Ishikawa (cell line): ENCODE data around the gene PSMA4.

Source experiments
- CEBPB ChIP-seq: IDR thresholded peaks from 2 replicates; pipeline ENCODE4 v1.6.1; 2012
- CREB1 ChIP-seq: IDR thresholded peaks from 2 replicates; pipeline ENCODE4 v1.6.1; 2012; ENCODE audit warnings: low read depth
- EGR1 ChIP-seq: IDR thresholded peaks from 2 replicates; pipeline ENCODE4 v1.6.1; 2012
- EP300 ChIP-seq: IDR thresholded peaks from 2 replicates; pipeline ENCODE4 v1.6.1; 2012; ENCODE audit warnings: borderline replicate concordance
- FOXM1 ChIP-seq: IDR thresholded peaks from 2 replicates; pipeline ENCODE4 v1.6.1; 2012; ENCODE audit warnings: low read depth, borderline replicate concordance
- NFIC ChIP-seq: IDR thresholded peaks from 2 replicates; pipeline ENCODE4 v1.6.1; 2012
- RAD21 ChIP-seq: IDR thresholded peaks from 2 replicates; pipeline ENCODE4 v1.6.1; 2012; ENCODE audit warnings: low read depth
- TAF1 ChIP-seq: IDR thresholded peaks from 2 replicates; pipeline ENCODE4 v1.6.1; 2012; ENCODE audit warnings: low read depth, mild to moderate bottlenecking
- TCF12 ChIP-seq: IDR thresholded peaks from 2 replicates; pipeline ENCODE4 v1.6.1; 2012; ENCODE audit warnings: low read depth
- TEAD4 ChIP-seq: IDR thresholded peaks from 2 replicates; pipeline ENCODE4 v1.6.1; 2012
- YY1 ChIP-seq: IDR thresholded peaks from 2 replicates; pipeline ENCODE4 v1.6.1; 2012; ENCODE audit warnings: low read depth
- ZBTB7A ChIP-seq: IDR thresholded peaks from 2 replicates; pipeline ENCODE4 v1.6.1; 2012; ENCODE audit warnings: low read depth
- TF ChIP-seq, protein P1 (sequence below): IDR thresholded peaks from 2 replicates; pipeline ENCODE4 v1.6.1; 2012; ENCODE audit warnings: low read depth, mild to moderate bottlenecking
- TF ChIP-seq, protein P2 (sequence below): IDR thresholded peaks from 2 replicates; pipeline ENCODE4 v1.6.1; 2012
- TF ChIP-seq, protein P3 (sequence below): IDR thresholded peaks from 2 replicates; pipeline ENCODE4 v1.6.1; 2012

PSMA4 gene

DNA sequence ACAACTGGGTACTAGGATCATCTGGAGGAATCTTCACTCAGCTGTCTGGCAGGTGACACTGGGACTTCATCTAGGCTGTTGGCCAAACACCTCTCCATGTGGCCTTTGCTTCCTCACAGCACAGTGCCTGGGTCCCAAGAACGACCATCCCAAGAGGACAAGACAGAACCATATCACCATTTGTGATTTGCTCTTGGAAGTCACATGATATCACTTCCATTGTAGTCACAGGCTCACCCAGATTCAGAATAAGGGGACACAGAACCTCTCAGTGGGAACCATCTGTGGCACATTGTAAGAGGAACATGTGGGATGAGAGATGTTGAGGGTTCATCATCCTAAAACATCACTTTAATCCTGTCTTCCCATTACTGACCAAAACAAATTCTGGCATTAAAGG is 1.9 kb upstream of the PSMA4 start:
- TF ChIP-seq FOXM1 (no peak), YY1 (no peak), CEBPB (no peak), NFIC (no peak), ZBTB7A (no peak), CREB1 (no peak), TAF1 (no peak), TCF12 (no peak), EGR1 (no peak), TEAD4 (no peak)
- TF ChIP-seq, protein P1, sequence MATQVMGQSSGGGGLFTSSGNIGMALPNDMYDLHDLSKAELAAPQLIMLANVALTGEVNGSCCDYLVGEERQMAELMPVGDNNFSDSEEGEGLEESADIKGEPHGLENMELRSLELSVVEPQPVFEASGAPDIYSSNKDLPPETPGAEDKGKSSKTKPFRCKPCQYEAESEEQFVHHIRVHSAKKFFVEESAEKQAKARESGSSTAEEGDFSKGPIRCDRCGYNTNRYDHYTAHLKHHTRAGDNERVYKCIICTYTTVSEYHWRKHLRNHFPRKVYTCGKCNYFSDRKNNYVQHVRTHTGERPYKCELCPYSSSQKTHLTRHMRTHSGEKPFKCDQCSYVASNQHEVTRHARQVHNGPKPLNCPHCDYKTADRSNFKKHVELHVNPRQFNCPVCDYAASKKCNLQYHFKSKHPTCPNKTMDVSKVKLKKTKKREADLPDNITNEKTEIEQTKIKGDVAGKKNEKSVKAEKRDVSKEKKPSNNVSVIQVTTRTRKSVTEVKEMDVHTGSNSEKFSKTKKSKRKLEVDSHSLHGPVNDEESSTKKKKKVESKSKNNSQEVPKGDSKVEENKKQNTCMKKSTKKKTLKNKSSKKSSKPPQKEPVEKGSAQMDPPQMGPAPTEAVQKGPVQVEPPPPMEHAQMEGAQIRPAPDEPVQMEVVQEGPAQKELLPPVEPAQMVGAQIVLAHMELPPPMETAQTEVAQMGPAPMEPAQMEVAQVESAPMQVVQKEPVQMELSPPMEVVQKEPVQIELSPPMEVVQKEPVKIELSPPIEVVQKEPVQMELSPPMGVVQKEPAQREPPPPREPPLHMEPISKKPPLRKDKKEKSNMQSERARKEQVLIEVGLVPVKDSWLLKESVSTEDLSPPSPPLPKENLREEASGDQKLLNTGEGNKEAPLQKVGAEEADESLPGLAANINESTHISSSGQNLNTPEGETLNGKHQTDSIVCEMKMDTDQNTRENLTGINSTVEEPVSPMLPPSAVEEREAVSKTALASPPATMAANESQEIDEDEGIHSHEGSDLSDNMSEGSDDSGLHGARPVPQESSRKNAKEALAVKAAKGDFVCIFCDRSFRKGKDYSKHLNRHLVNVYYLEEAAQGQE = no peak
- TF ChIP-seq, protein P2, sequence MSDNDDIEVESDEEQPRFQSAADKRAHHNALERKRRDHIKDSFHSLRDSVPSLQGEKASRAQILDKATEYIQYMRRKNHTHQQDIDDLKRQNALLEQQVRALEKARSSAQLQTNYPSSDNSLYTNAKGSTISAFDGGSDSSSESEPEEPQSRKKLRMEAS = no peak

DNA sequence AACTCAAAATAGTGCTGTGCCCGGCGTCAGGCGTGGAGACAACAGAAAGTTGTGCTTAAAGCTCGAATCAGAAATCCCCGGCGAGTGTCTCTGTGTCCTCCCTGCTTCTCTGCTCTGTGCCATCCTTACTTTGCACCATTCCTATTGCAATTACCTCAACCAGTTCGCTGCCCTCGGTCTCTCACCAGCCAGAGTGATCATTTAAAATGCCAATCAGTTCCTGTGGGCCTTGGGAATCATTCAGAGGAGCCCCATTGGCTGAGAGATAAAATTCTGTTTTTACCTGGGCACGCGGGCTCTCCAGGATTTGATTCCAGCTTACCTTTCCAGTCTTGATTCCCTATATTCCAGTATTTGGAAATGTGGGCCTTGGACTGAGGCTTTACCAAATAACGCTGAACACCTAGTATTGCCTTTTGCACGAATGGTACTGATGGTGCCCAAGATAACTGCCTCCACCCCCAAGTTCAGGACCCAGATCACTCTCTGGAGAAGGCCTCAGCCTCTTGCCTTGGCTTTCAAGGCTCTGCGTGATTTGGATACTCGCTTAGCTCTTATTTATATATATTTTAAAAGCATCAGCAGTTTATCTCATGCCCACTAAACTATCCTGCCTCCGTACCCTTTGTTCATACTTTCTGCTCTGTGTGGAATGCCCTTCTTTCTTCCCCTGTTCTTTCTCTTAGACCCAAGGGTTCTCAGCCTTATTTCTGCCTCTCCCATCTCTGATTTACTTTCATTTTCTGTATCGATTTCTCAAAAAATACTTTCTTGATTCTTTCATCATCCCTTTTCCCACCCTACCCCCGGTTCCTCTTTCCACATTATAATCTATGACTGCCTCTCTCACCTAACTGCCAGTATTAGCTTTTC is 863 bp downstream of the PSMA4 start:
- TF ChIP-seq NFIC = no peak
- no peak for TF ChIP-seq TEAD4
- TF ChIP-seq RAD21 = no peak
- no peak for TF ChIP-seq EP300
- TF ChIP-seq, protein P2 = no peak
- TF ChIP-seq TCF12 = no peak
- TF ChIP-seq FOXM1 = no peak
- TF ChIP-seq CREB1 = no peak
- TF ChIP-seq CEBPB = no peak
- TF ChIP-seq, protein P3, sequence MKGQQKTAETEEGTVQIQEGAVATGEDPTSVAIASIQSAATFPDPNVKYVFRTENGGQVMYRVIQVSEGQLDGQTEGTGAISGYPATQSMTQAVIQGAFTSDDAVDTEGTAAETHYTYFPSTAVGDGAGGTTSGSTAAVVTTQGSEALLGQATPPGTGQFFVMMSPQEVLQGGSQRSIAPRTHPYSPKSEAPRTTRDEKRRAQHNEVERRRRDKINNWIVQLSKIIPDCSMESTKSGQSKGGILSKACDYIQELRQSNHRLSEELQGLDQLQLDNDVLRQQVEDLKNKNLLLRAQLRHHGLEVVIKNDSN = no peak
- no peak for TF ChIP-seq ZBTB7A
- TF ChIP-seq EGR1 = no peak
- no peak for TF ChIP-seq TAF1

DNA sequence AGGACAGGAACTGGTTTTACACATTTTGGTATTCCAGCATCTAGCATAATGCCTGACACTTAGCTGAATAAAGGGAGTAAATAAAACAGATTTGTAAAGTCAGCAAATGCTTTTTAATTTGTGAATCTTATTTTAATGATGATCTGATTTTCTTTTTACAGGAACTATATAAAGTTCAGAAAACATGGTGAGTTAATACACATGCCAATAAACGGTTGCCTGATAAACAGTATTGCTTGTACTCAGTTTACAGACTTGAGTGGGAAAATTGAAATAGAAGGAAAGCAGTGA is 1.4 kb downstream of the PSMA4 start:
- TF ChIP-seq ZBTB7A (no peak), EGR1 (no peak)

DNA sequence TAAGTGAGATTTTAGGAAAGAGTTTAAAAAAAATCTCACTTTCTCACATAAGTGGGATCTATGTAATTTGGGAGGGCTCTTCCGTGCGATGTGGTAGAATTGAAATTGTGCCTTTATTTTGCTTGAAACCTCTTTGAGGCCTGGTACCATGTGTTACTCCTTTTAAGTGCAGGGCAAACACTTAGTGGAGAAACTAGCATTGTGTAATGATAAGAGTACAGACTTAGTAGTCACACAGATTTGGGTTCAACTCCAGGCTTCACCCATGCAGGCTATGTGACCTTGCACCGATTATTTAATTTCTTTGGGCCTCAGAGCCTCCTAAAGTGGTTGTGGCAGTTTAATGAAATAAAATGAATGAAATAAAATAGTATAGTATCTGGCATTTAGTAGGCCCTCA is 2.4 kb downstream of the PSMA4 start:
- TF ChIP-seq TCF12 (no peak), FOXM1 (no peak), NFIC (no peak), EP300 (no peak), TAF1 (no peak), CEBPB (no peak), TEAD4 (no peak), CREB1 (no peak), EGR1 (no peak), YY1 (no peak), ZBTB7A (no peak), RAD21 (no peak)
- TF ChIP-seq, protein P2 = no peak
- TF ChIP-seq, protein P1 = no peak
- TF ChIP-seq, protein P3 = no peak

DNA sequence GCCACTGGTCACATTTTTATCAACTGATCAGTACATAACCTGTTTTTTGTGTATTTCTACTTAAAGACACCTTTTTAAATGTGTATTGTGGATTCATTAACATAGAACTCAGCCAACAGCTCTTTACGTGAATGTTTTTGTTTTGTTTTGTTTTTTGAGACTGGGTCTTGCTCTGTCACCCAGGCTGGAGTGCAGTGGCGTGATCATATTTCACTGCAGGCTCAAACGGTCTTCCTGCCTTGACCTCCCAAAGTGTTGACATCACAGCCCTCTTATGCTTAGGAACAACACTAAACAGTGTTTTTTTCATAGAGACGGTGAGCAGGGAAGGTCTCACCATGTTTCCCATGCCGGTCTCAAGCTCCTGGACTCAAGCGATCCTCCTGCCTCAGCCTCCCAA is 9.9 kb downstream of the PSMA4 start:
- TF ChIP-seq EGR1 = no peak

DNA sequence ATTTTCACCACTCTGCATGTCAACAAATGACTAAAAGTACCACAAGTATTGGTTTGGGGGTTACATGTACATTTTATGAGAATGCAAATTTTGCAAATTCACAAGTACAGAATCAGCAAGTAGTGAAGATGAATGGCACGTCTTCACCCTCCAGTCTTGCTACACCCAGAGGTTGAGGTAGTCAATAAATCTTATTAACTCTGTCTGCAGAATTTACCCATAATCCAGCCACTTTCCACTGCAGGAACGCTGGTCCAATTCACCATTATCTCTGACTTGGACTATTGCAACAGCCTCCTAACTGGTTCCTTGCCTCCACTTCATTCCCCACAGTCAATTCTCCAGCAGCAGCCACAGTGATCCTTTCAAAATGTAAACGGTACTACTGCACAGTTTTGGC is 10.6 kb downstream of the PSMA4 start:
- no peak for TF ChIP-seq ZBTB7A
- TF ChIP-seq TEAD4 = no peak
- TF ChIP-seq FOXM1 = no peak
- TF ChIP-seq RAD21 = no peak
- TF ChIP-seq, protein P1 = no peak
- no peak for TF ChIP-seq NFIC
- no peak for TF ChIP-seq CEBPB
